ENCODE results near the gene PDCD4.

The PDCD4 gene

GRCh38 chr10:110871298-110872084 lies at the start of gene PDCD4:
Gene PDCD4 (plus strand): TSS chr10:110871928. CDS start chr10:110876028, 4,100 bp downstream.
- DNase-seq (ENCODE audit: low spot score) = peak; percentile 96

DNA sequence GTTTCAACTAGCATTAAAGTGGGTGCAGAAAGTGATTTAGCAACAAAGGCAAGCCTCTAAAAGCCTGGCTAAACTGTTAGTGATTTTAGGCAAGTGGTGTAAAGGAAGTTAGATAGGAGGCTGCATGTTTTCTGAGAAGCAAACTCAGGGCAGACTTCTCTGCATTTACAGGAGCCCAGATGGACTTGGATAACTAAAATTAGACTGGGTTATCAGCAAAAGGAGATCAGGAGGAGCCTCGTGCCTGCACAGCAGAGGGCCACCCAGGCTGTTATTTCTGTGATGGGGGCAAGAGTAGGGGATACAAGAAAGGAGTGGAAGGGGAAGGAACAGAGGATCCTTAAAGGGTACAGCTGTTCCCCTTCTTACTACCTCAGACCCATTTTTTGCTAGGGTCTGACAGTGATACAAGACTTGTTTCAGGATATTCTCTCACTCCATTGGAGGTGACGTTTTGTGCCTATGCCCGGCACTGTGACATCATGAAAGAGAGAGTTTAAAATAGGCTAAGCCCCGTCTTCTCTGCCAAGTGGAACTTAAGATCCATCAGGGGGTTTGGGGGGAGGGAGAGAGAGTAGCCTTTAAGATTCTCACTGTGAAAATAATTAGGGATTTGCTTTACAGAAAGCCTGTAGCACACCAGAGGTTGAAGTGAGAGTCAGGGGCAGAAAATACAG lies 49.6 kb upstream of the PDCD4 start:
- DNase-seq (ENCODE audit: low spot score) = no peak

GRCh38 chr10:110822712-110823311 lies 48.9 kb upstream of the PDCD4 start:
- no peak for DNase-seq (ENCODE audit: low spot score)

- no peak for DNase-seq (ENCODE audit: low spot score)
Observed at GRCh38 chr10:110824152-110824441, 47.6 kb upstream of the PDCD4 start.

- DNase-seq (ENCODE audit: low spot score) = no peak
Observed at GRCh38 chr10:110824660-110825059, 47.1 kb upstream of the PDCD4 start.

DNA sequence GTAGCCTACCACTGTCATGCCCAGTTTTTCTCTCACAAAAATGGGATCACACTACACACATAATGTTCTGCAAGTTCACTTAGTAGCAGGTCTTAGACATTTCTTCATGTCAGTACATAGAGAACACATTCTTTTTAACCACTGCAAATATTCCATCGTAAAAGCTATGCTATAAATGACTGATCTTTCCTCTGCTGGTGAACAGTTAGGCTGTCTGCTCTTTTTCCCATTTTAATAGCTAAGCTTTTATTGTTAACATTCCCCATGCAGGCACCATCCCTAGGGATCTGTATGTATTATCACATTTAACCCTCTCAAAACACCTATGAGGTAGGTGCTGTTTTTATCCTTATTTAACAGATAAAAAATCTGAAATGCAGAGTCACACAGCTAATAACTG lies 46.2 kb upstream of the PDCD4 start:
- DNase-seq (ENCODE audit: low spot score) = no peak

DNA sequence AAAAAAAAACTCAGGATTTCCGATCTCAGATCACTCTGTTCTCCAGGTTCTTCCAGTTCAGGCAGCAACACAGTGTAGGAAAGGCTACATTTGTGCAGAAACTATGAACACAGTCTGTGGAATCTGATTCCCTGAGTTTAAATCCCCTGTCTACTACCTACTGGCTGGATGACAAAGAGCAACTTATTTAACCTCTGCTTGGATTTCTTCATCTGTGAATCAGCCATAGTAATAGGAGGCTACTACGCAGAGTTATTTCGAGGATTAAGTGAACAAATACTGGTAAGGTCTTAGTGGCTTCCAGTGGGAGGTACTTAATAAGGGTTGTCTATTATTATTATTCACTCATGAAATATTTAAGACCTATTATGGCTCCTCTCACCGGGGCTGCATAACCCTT lies 44.3 kb upstream of the PDCD4 start:
- DNase-seq (ENCODE audit: low spot score) = no peak

DNA sequence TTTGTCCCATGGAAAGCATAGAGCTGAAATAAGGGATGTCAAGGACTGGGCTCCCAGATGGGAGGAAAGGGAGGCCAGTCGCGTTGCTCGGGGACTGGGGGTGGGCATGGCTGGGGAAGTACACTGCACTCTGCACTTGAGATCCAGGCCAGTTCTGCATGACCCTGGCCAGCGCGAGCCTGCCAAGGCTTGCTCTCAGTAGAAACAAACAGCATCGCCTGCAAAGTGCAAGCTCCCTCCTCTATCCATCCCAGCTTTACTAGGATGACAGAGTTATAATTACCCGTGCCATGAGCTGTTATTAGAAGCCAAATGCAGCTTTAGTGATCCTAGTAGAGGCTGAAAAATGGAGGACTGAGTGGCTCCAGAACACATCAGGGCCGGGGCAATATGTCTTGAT lies 43.9 kb upstream of the PDCD4 start:
- DNase-seq (ENCODE audit: low spot score) = no peak

DNA sequence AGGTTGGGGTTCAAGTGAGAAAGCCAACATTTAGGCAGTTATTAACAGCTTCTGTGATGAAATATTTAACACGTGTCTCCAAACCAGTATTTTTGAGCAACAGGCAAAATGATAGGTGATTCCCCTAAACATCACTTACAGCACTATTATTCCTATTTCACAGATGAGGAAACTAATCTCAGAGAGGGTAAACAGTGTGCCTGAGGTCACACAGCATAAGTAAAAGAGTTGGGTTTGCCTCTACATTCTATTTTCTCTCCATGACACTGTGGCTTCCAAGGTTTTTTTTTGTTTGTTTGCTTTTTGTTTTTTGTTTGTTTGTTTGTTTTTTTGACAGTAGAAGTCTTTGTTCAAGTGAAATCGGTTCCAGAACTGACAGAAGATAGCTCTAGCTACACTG lies 43.2 kb upstream of the PDCD4 start:
- no peak for DNase-seq (ENCODE audit: low spot score)

DNA sequence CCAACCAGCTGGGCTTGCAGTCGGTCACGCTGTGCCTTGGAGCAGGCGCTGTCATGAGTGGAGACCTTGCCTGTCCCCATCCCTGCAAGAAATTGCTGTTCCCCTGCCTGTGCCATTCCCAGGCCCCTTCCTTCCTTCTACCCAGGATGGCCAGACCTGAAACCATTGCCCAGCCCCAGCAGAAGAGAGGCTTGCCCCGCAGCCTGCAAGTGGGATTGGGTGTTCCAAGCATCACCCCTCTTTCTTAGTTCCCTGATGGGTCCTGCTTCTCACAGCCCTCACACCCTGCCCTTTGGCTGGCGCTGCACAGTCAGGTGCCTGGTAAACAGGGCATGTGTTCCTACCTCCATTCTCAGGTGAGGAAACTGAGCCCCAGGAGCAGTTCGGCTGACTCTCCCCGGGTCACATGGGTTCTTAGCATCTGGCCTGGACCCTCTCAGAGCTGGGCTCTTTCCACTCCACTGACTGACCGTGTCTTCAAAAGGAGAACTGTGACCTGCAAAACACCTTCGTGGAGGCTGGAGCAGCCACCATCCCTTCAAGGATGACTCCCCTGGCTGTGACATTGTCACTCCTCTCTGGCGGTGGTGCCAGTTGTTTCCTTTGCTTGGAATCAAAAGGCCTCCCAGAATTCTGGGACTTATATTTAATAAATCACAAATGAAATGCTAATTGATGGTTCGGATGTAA lies 41.9 kb upstream of the PDCD4 start:
- no peak for DNase-seq (ENCODE audit: low spot score)

DNA sequence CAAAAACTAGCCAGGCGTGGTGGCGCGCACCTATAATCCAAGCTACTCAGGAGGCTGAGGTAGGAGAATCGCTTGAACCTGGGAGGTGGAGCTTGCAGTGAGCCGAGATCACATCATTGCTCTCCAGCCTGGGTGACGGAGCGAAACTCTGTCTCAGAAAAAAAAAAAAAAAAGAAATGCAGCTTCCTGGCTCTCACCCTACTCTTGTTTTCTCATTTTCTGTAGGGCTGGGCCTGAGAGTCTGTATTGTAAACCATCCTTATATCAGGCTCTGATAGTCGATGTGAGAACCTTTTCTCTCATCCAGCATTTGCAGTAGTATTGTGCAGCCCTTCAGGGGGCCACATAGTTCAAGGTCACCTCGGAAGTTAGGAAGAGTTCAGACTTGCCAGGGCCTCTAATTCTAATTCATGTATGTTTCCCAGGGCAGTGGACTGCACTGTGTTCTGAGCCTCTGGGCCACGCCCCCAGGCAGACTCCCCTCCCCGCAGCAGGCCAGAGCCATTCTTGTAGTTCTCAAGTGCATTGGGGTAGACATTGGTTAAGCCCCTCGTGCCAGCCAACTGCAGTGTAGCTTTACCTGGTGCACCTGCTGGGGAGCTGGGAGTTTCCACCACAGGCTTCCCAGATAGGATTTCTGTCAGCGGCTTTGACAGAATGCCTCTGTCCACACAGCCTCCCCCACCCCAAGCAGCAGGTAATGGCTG lies 38.3 kb upstream of the PDCD4 start:
- no peak for DNase-seq (ENCODE audit: low spot score)

- no peak for DNase-seq (ENCODE audit: low spot score)
Observed at GRCh38 chr10:110833941-110834628, 37.6 kb upstream of the PDCD4 start.

- no peak for DNase-seq (ENCODE audit: low spot score)
Observed at GRCh38 chr10:110834629-110835301, 37.0 kb upstream of the PDCD4 start.

DNA sequence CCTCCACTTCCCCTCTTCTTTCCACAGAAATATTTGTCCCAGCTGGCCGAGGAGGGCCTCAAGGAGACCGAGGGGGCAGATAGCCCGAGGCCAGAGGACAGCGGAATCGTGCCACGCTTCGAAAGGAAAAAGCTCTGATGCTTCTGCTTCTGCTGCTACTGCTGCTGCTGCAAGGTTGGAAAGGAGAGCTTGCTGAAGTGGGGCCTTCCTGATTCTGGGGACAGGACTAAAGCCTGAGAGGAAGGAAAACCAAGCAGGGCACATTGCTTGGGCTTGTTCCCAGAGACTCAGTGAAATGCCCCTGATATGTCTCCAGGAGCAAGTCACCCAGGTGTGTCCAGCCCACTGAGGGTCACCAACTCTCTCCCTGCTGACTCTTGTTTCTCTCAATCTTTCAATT lies 35.9 kb upstream of the PDCD4 start:
- no peak for DNase-seq (ENCODE audit: low spot score)

GRCh38 chr10:110836706-110837105 lies 35.0 kb upstream of the PDCD4 start:
- no peak for DNase-seq (ENCODE audit: low spot score)

GRCh38 chr10:110837418-110838171 lies 34.1 kb upstream of the PDCD4 start:
- DNase-seq (ENCODE audit: low spot score) = no peak

- DNase-seq (ENCODE audit: low spot score) = no peak
Observed at GRCh38 chr10:110840225-110840922, 31.4 kb upstream of the PDCD4 start.

DNA sequence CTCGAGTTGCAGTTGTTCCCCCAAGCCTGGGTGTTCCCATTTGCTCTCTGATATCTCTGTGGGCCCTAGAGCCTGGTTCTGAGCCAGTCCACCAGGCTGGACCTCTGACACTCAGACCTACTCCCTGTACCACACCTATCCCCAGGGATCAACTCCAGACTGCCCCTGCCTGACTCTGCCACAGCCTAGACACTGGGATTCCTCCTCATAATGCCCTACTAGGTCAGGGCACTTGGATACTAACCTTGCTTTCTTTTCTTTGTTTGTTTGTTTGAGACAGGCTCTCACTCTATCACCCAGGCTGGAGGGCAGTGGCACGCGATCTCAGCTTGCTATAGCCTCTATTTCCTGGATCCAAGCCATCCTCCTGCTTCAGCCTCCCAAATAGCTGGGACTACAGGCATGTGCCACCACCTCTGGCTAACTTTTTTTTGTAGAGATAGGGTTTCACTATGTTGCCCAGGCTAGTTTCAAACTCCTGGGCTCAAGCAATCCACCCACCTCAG lies 30.8 kb upstream of the PDCD4 start:
- no peak for DNase-seq (ENCODE audit: low spot score)

DNA sequence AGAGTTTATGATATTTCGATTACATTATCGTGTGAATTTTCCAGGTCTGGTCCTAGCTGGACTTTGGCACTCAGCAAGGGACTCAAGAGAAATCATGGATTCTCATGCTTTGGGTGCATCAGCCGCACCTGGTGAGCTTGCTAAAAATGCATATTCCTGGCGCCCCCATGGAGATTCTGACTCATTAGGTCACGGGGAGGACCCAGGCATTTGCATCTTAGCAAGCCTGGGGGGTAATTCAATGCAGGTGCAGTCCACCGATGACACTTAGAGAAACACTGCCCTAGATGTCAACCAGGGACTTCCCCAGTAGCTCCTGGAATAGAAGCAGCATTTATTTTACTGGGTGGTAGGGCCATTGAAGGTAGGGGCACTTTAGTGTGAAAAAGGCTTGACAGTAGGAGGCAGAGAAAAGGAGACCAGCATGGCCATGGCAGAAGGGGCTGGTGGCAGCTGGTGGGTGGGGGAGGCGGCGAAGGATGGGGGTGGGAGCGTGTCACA lies 29.9 kb upstream of the PDCD4 start:
- no peak for DNase-seq (ENCODE audit: low spot score)
